ENCODE measurements around the gene NFATC2.

Gene NFATC2

DNA sequence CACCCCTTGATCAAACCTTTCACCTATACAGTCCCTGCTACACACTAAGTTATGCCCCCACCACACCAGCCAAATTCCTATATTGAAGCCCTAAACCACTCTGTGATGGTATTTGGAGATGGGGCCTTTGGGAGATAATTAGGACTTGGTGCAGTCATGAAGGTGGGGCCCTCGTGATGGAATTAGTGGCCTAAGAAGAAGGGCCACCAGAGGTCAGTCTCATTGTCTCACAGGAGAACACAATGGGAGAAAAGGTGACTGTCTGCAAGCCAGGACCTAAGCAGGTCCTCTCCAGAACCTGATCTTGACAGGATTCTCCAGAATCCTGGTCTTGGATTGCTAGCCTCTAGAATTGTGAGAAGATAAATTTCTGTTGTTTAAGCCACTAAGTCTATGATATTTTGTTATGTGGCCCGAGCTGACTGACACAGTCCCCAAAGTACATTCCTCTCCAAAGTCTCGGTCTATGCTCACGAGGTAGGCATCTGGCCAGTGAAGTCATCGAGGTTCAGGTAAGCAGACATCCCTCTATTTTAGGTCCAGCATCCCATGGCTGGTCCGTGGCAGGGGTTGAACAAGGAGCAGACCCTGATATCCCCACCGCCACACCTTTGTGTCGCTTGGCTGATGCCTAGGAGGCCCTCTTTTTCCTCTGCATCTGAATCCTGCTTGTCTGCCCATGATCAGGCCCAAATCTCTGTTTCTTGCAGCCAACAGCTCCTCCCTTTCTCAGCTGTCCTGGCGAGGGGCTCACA, 138.9 kb downstream of the NFATC2 start:
- WGBS = 92% methylated on average over 9 of the region's 9 CpGs
- H3K27ac ChIP-seq (ENCODE audit: low read depth, low read length) = no peak overlapping the region
- no peaks in the 10 kb centered on the region for H3K27me3 ChIP-seq (ENCODE audit: insufficient read depth, low read length)
- H3K9ac ChIP-seq (ENCODE audit: low read depth, low read length) = no peak overlapping the region
- H3K9me3 ChIP-seq (ENCODE audit: insufficient read depth, low read depth, low read length) = no peaks in the 10 kb centered on the region
- no peaks in the 10 kb centered on the region for H3K36me3 ChIP-seq (ENCODE audit: insufficient read depth, low read length)
- no peaks in the 10 kb centered on the region for H3K4me1 ChIP-seq (ENCODE audit: insufficient read depth, low read length)
- no peak overlapping the region for H3K4me3 ChIP-seq (ENCODE audit: low read length)

DNA sequence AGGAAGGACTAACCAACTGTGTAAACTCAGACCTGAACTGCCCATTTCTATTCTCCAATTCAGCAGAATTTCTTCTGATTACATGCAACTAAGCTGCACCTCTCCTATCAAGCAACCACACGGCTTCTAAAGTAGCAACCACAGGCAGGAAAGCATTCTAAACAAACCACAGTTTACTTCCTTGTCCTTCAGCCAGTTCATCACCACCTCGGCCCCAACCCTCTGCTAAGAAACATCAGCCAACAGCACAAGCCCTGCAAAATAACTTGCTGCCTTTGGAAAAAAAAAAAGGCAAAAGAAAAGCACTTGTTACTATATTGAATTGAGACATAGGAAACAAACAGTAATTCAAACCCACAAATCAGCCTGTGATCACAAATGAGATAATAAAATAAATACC, 140.3 kb downstream of the NFATC2 start:
- WGBS = 84% methylated on average over 2 of the region's 2 CpGs
- H3K27ac ChIP-seq (ENCODE audit: low read depth, low read length) = no peak overlapping the region
- peaks cover 6% of the 10 kb centered on the region; the same call in 1 of the 2 replicates for H3K4me1 ChIP-seq (ENCODE audit: insufficient read depth, low read length)
- H3K9ac ChIP-seq (ENCODE audit: low read depth, low read length) = no peak overlapping the region
- H3K4me3 ChIP-seq (ENCODE audit: low read length) = no peak overlapping the region
- H3K9me3 ChIP-seq (ENCODE audit: insufficient read depth, low read depth, low read length) = no peaks in the 10 kb centered on the region
- H3K36me3 ChIP-seq (ENCODE audit: insufficient read depth, low read length) = no peaks in the 10 kb centered on the region
- no peaks in the 10 kb centered on the region for H3K27me3 ChIP-seq (ENCODE audit: insufficient read depth, low read length)

- 100% methylated on average over 4 of the region's 4 CpGs for WGBS
- no peak overlapping the region for H3K27ac ChIP-seq (ENCODE audit: low read depth, low read length)
- no peaks in the 10 kb centered on the region for H3K27me3 ChIP-seq (ENCODE audit: insufficient read depth, low read length)
- no peak overlapping the region for H3K9ac ChIP-seq (ENCODE audit: low read depth, low read length)
- H3K36me3 ChIP-seq (ENCODE audit: insufficient read depth, low read length) = no peaks in the 10 kb centered on the region
- H3K9me3 ChIP-seq (ENCODE audit: insufficient read depth, low read depth, low read length) = no peaks in the 10 kb centered on the region
- H3K4me3 ChIP-seq (ENCODE audit: low read length) = no peak overlapping the region
- peaks cover 7% of the 10 kb centered on the region; the same call in 1 of the 2 replicates for H3K4me1 ChIP-seq (ENCODE audit: insufficient read depth, low read length)
These were observed 141.0 kb downstream of the NFATC2 start for GRCh38 chr20:51401496-51401895.

DNA sequence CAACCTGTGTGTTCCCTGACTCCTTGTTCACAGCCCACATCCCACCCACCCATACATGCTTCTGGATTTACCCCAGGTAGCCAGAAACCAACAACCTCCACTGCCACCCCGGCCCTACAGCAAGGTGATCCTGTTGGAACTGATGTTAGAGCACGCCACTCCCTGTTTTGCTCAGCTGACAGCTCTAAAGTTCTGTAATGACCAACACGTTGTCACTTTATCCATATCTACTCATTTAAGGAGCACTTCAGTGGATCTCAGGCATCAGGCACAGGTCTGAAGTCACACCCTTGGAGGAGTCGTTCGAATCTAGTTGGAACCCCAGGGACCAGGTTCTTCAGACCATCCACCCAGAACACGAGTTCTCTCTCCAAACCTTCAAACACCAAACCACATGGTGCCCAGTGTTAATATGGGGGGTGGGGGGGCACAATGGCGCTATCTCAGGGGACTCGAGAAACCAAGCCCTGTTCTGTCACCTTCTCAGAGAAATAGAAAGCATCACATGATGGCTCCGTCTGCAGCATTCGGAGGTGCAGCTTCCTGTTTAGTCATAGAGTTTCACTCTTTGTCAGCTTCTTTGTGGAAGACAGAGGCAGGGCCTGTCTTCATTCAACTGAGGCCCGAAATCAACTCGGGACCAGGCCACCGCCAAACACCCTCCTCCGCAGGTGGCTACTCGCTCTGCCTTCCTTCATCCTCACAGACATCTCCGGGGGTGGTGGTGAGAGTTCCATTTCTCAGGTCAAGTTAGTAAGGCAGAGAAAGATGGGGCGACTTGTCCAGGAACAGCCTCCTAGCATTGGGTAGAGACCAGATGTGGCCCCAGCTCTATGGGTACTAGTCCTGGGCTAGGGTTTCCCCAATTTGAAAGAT, 142.2 kb downstream of the NFATC2 start:
- H3K27me3 ChIP-seq (ENCODE audit: insufficient read depth, low read length) = no peaks in the 10 kb centered on the region
- 95% methylated on average over 16 of the region's 17 CpGs for WGBS
- H3K9ac ChIP-seq (ENCODE audit: low read depth, low read length) = no peak overlapping the region
- no peaks in the 10 kb centered on the region for H3K9me3 ChIP-seq (ENCODE audit: insufficient read depth, low read depth, low read length)
- H3K4me3 ChIP-seq (ENCODE audit: low read length) = no peak overlapping the region
- peaks cover 7% of the 10 kb centered on the region; the same call in 1 of the 2 replicates for H3K4me1 ChIP-seq (ENCODE audit: insufficient read depth, low read length)
- H3K27ac ChIP-seq (ENCODE audit: low read depth, low read length) = no peak overlapping the region
- no peaks in the 10 kb centered on the region for H3K36me3 ChIP-seq (ENCODE audit: insufficient read depth, low read length)

- H3K4me1 ChIP-seq (ENCODE audit: insufficient read depth, low read length) = peaks cover 7% of the 10 kb centered on the region; the same call in 1 of the 2 replicates
- no peaks in the 10 kb centered on the region for H3K9me3 ChIP-seq (ENCODE audit: insufficient read depth, low read depth, low read length)
- no peak overlapping the region for H3K4me3 ChIP-seq (ENCODE audit: low read length)
- no peaks in the 10 kb centered on the region for H3K27me3 ChIP-seq (ENCODE audit: insufficient read depth, low read length)
- no peak overlapping the region for H3K9ac ChIP-seq (ENCODE audit: low read depth, low read length)
- no peak overlapping the region for H3K27ac ChIP-seq (ENCODE audit: low read depth, low read length)
- WGBS = 89% methylated on average over 6 of the region's 6 CpGs
- H3K36me3 ChIP-seq (ENCODE audit: insufficient read depth, low read length) = no peaks in the 10 kb centered on the region
These were observed 143.3 kb downstream of the NFATC2 start for GRCh38 chr20:51399006-51399890.

DNA sequence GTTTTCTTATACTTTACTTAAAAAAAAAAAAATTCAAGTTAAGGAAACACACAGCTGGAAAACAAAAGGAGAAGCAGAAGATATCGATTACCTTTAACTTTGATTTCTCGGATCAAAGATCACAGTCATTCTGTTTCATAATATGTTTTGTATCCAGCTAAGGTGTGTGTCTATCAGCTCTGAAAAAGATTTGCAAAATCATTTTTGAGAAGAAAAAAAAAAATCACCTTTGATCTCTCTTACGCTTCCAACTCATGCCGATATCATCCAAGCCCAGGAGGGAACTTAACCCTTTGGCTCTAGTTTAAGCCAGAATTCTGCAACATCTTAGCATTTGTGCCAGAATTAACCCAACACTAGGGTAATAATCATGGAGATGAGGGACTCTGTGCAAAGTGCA, 144.0 kb downstream of the NFATC2 start:
- H3K27me3 ChIP-seq (ENCODE audit: insufficient read depth, low read length) = no peaks in the 10 kb centered on the region
- H3K9me3 ChIP-seq (ENCODE audit: insufficient read depth, low read depth, low read length) = no peaks in the 10 kb centered on the region
- H3K4me3 ChIP-seq (ENCODE audit: low read length) = no peak overlapping the region
- H3K9ac ChIP-seq (ENCODE audit: low read depth, low read length) = no peak overlapping the region
- WGBS = 88% methylated on average over 4 of the region's 4 CpGs
- H3K27ac ChIP-seq (ENCODE audit: low read depth, low read length) = no peak overlapping the region
- H3K36me3 ChIP-seq (ENCODE audit: insufficient read depth, low read length) = no peaks in the 10 kb centered on the region
- peaks cover 12% of the 10 kb centered on the region; the same call in 1 of the 2 replicates for H3K4me1 ChIP-seq (ENCODE audit: insufficient read depth, low read length)

DNA sequence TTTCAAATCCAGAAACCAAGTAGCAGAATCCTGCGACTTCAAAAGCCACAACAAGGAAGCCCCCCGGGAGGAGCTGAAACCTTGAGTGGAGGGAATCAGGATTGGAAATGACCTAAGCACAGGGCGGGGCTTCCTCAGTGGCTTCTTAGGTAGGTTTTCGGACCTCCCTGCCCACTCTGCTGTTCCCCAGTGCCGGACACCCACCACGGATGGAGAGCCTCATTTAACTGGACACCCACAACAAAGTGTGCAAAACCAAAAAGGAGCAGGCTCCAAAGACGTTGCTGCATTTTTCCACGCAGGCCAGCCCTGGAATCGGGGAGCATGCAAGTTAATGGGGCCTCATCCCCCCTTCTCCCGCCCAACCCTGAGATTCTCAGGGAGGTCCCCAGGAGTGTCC, 144.4 kb downstream of the NFATC2 start:
- Histone ChIP-seq H3K27ac (ENCODE audit: low read depth, low read length) (no peak overlapping the region), H3K36me3 (ENCODE audit: insufficient read depth, low read length) (no peaks in the 10 kb centered on the region), H3K27me3 (ENCODE audit: insufficient read depth, low read length) (no peaks in the 10 kb centered on the region), H3K4me3 (ENCODE audit: low read length) (no peak overlapping the region), H3K4me1 (ENCODE audit: insufficient read depth, low read length) (peaks cover 12% of the 10 kb centered on the region), H3K9ac (ENCODE audit: low read depth, low read length) (no peak overlapping the region), H3K9me3 (ENCODE audit: insufficient read depth, low read depth, low read length) (no peaks in the 10 kb centered on the region)
- WGBS = 87% methylated on average over 10 of the region's 10 CpGs

- 59% methylated on average over 6 of the region's 6 CpGs for WGBS
- H3K9ac ChIP-seq (ENCODE audit: low read depth, low read length) = no peak overlapping the region
- H3K27ac ChIP-seq (ENCODE audit: low read depth, low read length) = no peak overlapping the region
- H3K9me3 ChIP-seq (ENCODE audit: insufficient read depth, low read depth, low read length) = no peaks in the 10 kb centered on the region
- no peak overlapping the region for H3K4me3 ChIP-seq (ENCODE audit: low read length)
- no peaks in the 10 kb centered on the region for H3K36me3 ChIP-seq (ENCODE audit: insufficient read depth, low read length)
- no peaks in the 10 kb centered on the region for H3K27me3 ChIP-seq (ENCODE audit: insufficient read depth, low read length)
- H3K4me1 ChIP-seq (ENCODE audit: insufficient read depth, low read length) = peaks cover 12% of the 10 kb centered on the region
These were observed 145.4 kb downstream of the NFATC2 start for GRCh38 chr20:51397137-51397536.

DNA sequence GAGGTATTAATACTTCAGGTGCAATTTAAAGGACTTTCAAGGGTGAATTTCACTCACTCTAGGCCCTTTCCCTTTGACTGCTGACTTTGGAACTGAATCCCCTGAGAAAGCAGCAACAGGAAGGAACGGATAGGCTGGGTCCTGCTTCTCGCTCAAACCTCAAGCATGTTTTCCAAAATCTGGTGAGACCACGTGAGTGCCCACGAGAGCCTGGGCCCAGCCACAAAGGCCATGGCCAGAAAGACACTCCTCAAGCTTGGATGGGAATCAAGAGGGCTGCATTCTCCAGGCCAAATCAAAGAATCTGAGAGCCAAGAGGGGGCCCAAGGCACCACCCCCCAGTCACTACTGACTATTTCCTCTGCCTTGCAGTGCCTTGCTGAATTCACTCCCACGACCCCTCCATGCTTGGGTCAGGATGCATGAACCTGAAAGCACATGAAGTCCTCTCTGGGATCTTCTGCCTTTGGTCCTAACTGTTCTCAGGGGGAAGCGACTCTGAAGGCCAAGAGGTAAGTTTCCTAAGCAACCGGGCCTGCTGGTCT, 146.1 kb downstream of the NFATC2 start:
- no peaks in the 10 kb centered on the region for H3K36me3 ChIP-seq (ENCODE audit: insufficient read depth, low read length)
- H3K4me1 ChIP-seq (ENCODE audit: insufficient read depth, low read length) = peaks cover 12% of the 10 kb centered on the region
- WGBS = 91% methylated on average over 7 of the region's 7 CpGs
- H3K9me3 ChIP-seq (ENCODE audit: insufficient read depth, low read depth, low read length) = no peaks in the 10 kb centered on the region
- H3K9ac ChIP-seq (ENCODE audit: low read depth, low read length) = no peak overlapping the region
- H3K27ac ChIP-seq (ENCODE audit: low read depth, low read length) = no peak overlapping the region
- H3K27me3 ChIP-seq (ENCODE audit: insufficient read depth, low read length) = no peaks in the 10 kb centered on the region
- H3K4me3 ChIP-seq (ENCODE audit: low read length) = no peak overlapping the region

DNA sequence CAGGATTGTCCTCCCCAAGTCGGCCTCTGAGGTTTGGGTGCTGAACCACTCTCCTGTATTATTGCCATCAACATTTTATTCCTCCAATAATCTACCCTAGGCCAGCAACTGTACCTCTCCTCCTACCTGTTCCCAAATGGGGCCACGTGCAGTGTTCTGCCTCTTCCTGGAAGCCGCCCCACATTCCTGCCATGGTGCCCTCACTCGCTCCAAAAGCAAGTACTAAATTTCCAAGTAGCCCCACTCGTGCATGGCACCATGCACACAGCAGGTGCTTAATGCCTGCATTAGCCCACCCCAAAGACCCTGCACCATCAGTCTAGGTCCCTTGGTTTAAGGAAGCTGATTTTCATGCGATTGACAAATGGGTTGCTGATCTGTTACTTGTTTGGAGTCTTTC, 147.8 kb downstream of the NFATC2 start:
- H3K36me3 ChIP-seq (ENCODE audit: insufficient read depth, low read length) = no peaks in the 10 kb centered on the region
- no peak overlapping the region for H3K4me3 ChIP-seq (ENCODE audit: low read length)
- no peak overlapping the region for H3K9ac ChIP-seq (ENCODE audit: low read depth, low read length)
- no peaks in the 10 kb centered on the region for H3K27me3 ChIP-seq (ENCODE audit: insufficient read depth, low read length)
- H3K27ac ChIP-seq (ENCODE audit: low read depth, low read length) = no peak overlapping the region
- no peaks in the 10 kb centered on the region for H3K9me3 ChIP-seq (ENCODE audit: insufficient read depth, low read depth, low read length)
- H3K4me1 ChIP-seq (ENCODE audit: insufficient read depth, low read length) = peaks cover 20% of the 10 kb centered on the region
- WGBS = 93% methylated on average over 6 of the region's 6 CpGs
